HFFc6 (cell line): ENCODE measurements around the gene IL31. TPM values are rescaled to one million over a fixed set of nuclear protein-coding genes. Genes with fewer than 3 reads are reported as not detected.

Experiments
- DNase-seq: peaks from one replicate; pipeline ENCODE4 v3.0.0-alpha.2; 2018
- H3K27ac Mint-ChIP-seq: 2 replicates; pipeline ENCODE4 v1.8.0; 2020; ENCODE audit warnings: mild to moderate bottlenecking, mixed read lengths
- H3K27me3 Mint-ChIP-seq: 2 replicates; pipeline ENCODE4 v1.8.0; 2021; ENCODE audit warnings: mild to moderate bottlenecking, moderate library complexity, mixed read lengths; ENCODE audit not compliant: insufficient read depth
- H3K36me3 Mint-ChIP-seq: 2 replicates; pipeline ENCODE4 v1.8.0; 2021; ENCODE audit warnings: low read depth, mixed read lengths
- H3K4me1 Mint-ChIP-seq: 2 replicates; pipeline ENCODE4 v1.8.0; 2020; ENCODE audit warnings: low read depth, mixed read lengths
- H3K4me3 Mint-ChIP-seq: 2 replicates; pipeline ENCODE4 v1.8.0; 2020; ENCODE audit warnings: mild to moderate bottlenecking, moderate library complexity, mixed read lengths
- H3K9me3 Mint-ChIP-seq: 2 replicates; pipeline ENCODE4 v1.8.0; 2020; ENCODE audit warnings: mild to moderate bottlenecking, mixed read lengths
- long read RNA-seq: library from polyadenylated mRNA; unstranded; transcript quantifications from one replicate; pipeline ENCODE4 v2.0.0, GENCODE V29; 2019
- total RNA-seq, 6 experiments: library from RNA; stranded (reverse); fragmentation: NEBNext Ultra II Directional; extraction: Animal tissue kit (Norgen Biotek cat#: 25700); gene quantifications; 2 replicates in 1 of 6; 3 replicates in 5 of 6; pipeline ENCODE4 v1.2.3, GENCODE V29; 2021
- TF ChIP-seq, protein P1 (sequence below): fragments of 200-600 bp; sonication (generic); IDR thresholded peaks from 2 replicates; pipeline ENCODE4 v1.5.0; 2021; ENCODE audit warnings: antibody characterized with exemption, mild to moderate bottlenecking

IL31 gene
- total RNA-seq = not detected
- long read RNA-seq = 0 reads

DNA sequence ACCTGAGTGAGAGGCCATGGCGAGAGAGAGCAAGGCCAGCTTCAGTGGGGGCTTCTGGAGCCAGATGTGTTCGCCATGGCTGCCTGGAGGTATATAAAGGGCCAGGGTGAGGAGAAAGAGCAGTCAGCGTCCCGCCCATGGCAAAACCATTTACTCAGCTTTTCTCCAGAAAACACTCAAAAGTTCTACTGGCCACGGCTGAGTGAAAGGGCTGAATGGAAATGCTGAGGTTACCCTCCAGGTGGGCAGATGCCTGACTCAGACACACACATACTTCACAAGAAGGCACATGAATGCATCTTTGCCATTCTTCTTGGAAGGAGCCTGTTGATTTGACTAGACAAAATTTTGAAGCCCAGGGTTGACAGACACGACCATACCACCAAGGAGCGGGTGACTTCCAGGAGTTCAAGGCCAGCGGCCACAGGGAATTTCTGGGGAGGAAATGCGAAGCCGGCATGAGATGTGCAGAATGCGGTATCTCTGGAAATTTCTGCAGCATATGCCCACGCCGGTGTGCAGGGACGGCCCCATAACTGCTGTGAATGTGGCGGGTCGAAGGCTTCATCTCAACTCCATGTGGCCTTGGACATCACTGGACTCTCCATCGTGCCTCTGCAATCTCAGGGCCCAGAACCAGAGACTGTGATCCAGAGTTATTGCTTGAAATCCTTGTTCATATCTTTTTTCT, at the start of gene IL31:
Gene IL31 (minus strand): TSS at position 67 of the 691 bp plus-strand sequence. CDS start 49 bp downstream, at position 18.
- TF ChIP-seq, protein P1, sequence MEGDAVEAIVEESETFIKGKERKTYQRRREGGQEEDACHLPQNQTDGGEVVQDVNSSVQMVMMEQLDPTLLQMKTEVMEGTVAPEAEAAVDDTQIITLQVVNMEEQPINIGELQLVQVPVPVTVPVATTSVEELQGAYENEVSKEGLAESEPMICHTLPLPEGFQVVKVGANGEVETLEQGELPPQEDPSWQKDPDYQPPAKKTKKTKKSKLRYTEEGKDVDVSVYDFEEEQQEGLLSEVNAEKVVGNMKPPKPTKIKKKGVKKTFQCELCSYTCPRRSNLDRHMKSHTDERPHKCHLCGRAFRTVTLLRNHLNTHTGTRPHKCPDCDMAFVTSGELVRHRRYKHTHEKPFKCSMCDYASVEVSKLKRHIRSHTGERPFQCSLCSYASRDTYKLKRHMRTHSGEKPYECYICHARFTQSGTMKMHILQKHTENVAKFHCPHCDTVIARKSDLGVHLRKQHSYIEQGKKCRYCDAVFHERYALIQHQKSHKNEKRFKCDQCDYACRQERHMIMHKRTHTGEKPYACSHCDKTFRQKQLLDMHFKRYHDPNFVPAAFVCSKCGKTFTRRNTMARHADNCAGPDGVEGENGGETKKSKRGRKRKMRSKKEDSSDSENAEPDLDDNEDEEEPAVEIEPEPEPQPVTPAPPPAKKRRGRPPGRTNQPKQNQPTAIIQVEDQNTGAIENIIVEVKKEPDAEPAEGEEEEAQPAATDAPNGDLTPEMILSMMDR = no peak
- Mint-ChIP-seq H3K4me1 (peaks cover 8% of the 10 kb centered on the region; the same call in 1 of the 2 replicates), H3K36me3 (no peaks in the 10 kb centered on the region), H3K4me3 (no peak within 1 kb of the TSS), H3K9me3 (no peaks in the 10 kb centered on the region), H3K27ac (no peak within 1 kb of the TSS), H3K27me3 (peaks cover 38% of the 10 kb centered on the region)
- DNase-seq = no peak

DNA sequence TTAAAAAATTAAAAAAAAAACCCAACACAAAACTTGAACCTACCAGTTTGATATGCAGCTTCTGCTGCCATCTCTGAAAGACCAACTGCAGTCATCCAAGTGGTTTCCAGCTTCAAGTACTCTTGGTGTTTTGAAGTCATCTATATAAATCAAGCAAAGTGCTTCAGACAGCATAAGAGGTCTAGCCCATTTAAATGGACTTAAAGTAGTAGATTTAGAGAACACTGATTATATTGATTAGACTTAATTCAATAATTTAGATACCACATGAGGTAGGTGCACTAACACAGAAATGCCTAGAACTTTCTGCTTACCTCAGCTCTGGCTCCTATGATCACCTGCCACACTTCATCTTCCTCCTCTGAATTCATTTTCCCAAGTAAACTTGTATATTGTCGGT, 42.4 kb upstream of the IL31 start:
- H3K36me3 Mint-ChIP-seq = peaks cover 32% of the 10 kb centered on the region
- TF ChIP-seq, protein P1 = no peak
- H3K4me1 Mint-ChIP-seq = peaks cover 14% of the 10 kb centered on the region
- H3K27me3 Mint-ChIP-seq = no peaks in the 10 kb centered on the region
- DNase-seq = no peak
- no peak overlapping the region for H3K4me3 Mint-ChIP-seq
- H3K9me3 Mint-ChIP-seq = no peaks in the 10 kb centered on the region
- no peak overlapping the region for H3K27ac Mint-ChIP-seq

GRCh38 chr12:122215771-122216170, 41.8 kb upstream of the IL31 start:
- H3K4me1 Mint-ChIP-seq = peaks cover 14% of the 10 kb centered on the region
- peak; percentile 46 for DNase-seq
- TF ChIP-seq, protein P1 = no peak
- H3K36me3 Mint-ChIP-seq = peaks cover 28% of the 10 kb centered on the region
- no peak overlapping the region for H3K27ac Mint-ChIP-seq
- no peaks in the 10 kb centered on the region; the same call in 1 of the 2 replicates for H3K27me3 Mint-ChIP-seq
- H3K4me3 Mint-ChIP-seq = no peak overlapping the region
- no peaks in the 10 kb centered on the region for H3K9me3 Mint-ChIP-seq

DNA sequence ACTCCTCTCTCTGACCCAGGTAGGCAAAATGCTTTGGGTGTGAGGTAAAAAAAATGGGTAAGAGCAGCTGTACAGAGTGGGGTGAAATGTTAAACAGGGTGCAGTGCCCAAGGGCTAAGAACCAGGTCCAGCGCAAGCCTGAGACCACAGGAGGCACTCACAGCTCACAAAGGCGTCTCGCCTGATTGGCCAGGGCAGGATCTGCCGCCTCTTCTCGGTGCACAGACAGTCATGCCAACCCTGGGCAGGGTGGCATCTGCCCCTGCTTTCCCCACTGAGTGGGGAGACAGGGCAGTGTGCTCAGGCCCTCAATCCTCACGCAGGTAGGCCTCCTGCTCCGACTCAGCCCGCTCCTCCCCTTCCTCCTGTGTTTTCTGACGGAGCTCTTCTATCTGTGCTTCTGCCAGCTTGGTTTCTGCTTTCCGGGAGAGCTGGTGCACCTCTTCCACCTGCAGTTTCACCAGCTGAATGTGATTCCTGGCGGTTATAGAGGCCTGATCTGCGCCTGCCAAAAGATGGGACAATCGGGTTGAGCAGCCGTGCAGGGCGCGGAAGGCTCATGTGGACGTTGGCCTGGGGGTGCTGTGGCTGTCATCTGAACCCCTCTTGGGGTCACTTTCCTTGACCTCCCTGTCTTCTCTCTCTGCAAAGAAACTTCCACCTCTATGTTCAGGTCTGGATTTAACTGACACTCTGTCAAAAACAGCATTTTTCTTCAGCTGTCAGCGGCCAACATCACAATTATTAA, 34.2 kb upstream of the IL31 start:
- peaks cover 18% of the 10 kb centered on the region for H3K36me3 Mint-ChIP-seq
- no peak for DNase-seq
- TF ChIP-seq, protein P1 = no peak
- H3K4me1 Mint-ChIP-seq = no peaks in the 10 kb centered on the region
- H3K27me3 Mint-ChIP-seq = peaks cover 19% of the 10 kb centered on the region
- no peak overlapping the region for H3K4me3 Mint-ChIP-seq
- no peaks in the 10 kb centered on the region for H3K9me3 Mint-ChIP-seq
- H3K27ac Mint-ChIP-seq = no peak overlapping the region

- Mint-ChIP-seq H3K4me1 (no peaks in the 10 kb centered on the region), H3K27ac (no peak overlapping the region), H3K36me3 (peaks cover 17% of the 10 kb centered on the region), H3K9me3 (no peaks in the 10 kb centered on the region), H3K4me3 (no peak overlapping the region), H3K27me3 (peaks cover 24% of the 10 kb centered on the region)
- TF ChIP-seq, protein P1 = no peak
- DNase-seq = no peak
Measured at GRCh38 chr12:122207391-122207790, 33.4 kb upstream of the IL31 start.
